SJCRH30 (cell line): ENCODE data around the gene S100A13. TPM values are rescaled to one million over a fixed set of nuclear protein-coding genes. Genes with fewer than 3 reads are reported as not detected.
A peak's percentile ranks its signal among the peaks of the same experiment; 100 is the strongest.
"Not testable (repeated sequence)": the region's sequence is repeated elsewhere in the genome, so short reads cannot be mapped to it uniquely, and the experiment has no call there.

Source experiments
- DNase-seq, 2 experiments: peaks; one replicate each; pipeline ENCODE4 v3.0.0-alpha.2; 2015 to 2020
- H3K27ac ChIP-seq: fragments of 250-450 bp; sonication (Bioruptor Pico); 2 replicates; pipeline ENCODE4 v1.5.1; 2020; ENCODE audit warnings: mild to moderate bottlenecking, moderate library complexity
- H3K27me3 ChIP-seq: fragments of 250-450 bp; sonication (Bioruptor Pico); 2 replicates; pipeline ENCODE4 v1.5.1; 2020; ENCODE audit warnings: mild to moderate bottlenecking, moderate library complexity
- H3K36me3 ChIP-seq: fragments of 250-450 bp; sonication (Bioruptor Pico); 2 replicates; pipeline ENCODE4 v1.5.1; 2020; ENCODE audit warnings: mild to moderate bottlenecking, moderate library complexity
- H3K4me1 ChIP-seq: fragments of 250-450 bp; sonication (Bioruptor Pico); 2 replicates; pipeline ENCODE4 v1.5.1; 2020; ENCODE audit warnings: mild to moderate bottlenecking, moderate library complexity
- H3K4me3 ChIP-seq: fragments of 250-450 bp; sonication (Bioruptor Pico); 2 replicates; pipeline ENCODE4 v1.5.1; 2020; ENCODE audit warnings: mild to moderate bottlenecking, moderate library complexity
- H3K9me3 ChIP-seq: fragments of 250-450 bp; sonication (Bioruptor Pico); replicated peaks from 2 replicates; pipeline ENCODE4 v1.5.1; 2020; ENCODE audit warnings: mild to moderate bottlenecking, moderate library complexity
- total RNA-seq: library from RNA; depleted of rRNA; stranded (reverse); fragments of >200 nt; shearing (Covaris generic); gene quantifications from 2 replicates; pipeline ENCODE4 v1.2.3, GENCODE V29; 2014

S100A13 gene
- total RNA-seq, 1 experiment from 2014 or later, result 100 TPM

DNA sequence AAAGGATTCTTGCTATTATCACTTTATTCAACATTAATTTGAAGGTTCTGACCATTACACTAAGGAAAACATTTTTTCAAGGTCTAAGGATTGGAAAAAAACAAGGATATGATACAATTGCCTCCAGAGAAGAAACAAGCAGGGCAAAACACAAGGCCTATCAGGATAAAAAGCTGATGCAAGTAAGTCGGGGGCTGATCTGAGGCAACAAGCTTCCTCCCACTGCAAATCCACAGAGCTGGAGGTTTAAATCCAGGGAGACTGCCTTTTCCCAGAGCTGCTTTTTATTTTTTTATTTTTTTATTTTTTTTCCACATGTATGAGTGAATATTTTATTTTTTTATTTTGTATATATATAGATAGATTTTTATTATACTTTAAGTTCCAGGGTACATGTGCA lies 42.3 kb downstream of the S100A13 start:
- Histone ChIP-seq H3K4me1 (peaks cover 6% of the 10 kb centered on the region), H3K9me3 (no peaks in the 10 kb centered on the region), H3K27ac (no peak overlapping the region)

DNA sequence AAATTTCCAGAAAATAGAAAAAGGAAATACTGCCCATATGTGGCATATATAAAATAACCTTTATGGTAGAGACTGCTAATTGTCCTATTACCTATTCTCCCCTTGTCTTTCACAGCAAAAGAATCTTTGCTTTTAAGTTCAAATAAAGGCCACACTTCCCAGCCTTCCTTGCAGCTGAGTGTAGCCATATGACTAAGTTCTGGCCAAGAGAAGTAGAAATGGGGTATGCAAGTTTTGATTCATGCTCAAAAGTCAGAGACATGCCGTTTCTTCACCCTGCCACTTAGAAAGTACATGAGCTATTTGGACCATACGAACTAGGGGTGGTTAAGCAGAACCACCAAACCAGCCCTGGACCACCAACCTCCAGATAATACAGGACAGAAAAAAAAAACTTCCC lies 43.3 kb downstream of the S100A13 start:
- H3K27me3 ChIP-seq, result no peaks in the 10 kb centered on the region
- H3K4me3 ChIP-seq, result no peak overlapping the region
- no peaks in the 10 kb centered on the region for H3K9me3 ChIP-seq
- no peaks in the 10 kb centered on the region for H3K36me3 ChIP-seq
- no peak for DNase-seq
- peaks cover 6% of the 10 kb centered on the region for H3K4me1 ChIP-seq
- no peak overlapping the region for H3K27ac ChIP-seq

More for the DNA sequence above, 42.3 kb downstream of the S100A13 start:
- no peak for DNase-seq
- H3K27me3 ChIP-seq, result no peaks in the 10 kb centered on the region
- H3K36me3 ChIP-seq, result no peaks in the 10 kb centered on the region
- H3K4me3 ChIP-seq, result no peak overlapping the region

- not testable (repeated sequence) for H3K4me1 ChIP-seq, H3K9me3 ChIP-seq
Observed at GRCh38 chr1:153583514-153583913, 43.8 kb downstream of the S100A13 start.

GRCh38 chr1:153582836-153583235 lies 44.5 kb downstream of the S100A13 start:
- not testable (repeated sequence) for H3K27ac ChIP-seq, H3K4me3 ChIP-seq, DNase-seq, H3K4me1 ChIP-seq, H3K9me3 ChIP-seq, H3K36me3 ChIP-seq, H3K27me3 ChIP-seq

More at GRCh38 chr1:153583514-153583913, 43.8 kb downstream of the S100A13 start:
- H3K36me3 ChIP-seq, H3K27ac ChIP-seq, DNase-seq, H3K4me3 ChIP-seq, H3K27me3 ChIP-seq: not testable (repeated sequence)

GRCh38 chr1:153578936-153579335 lies 48.4 kb downstream of the S100A13 start:
- H3K9me3 ChIP-seq, result no peaks in the 10 kb centered on the region
- no peak overlapping the region for H3K4me3 ChIP-seq
- DNase-seq, result no peak
- no peaks in the 10 kb centered on the region for H3K27me3 ChIP-seq
- H3K27ac ChIP-seq, result no peak overlapping the region
- H3K4me1 ChIP-seq, result peaks cover 13% of the 10 kb centered on the region
- no peaks in the 10 kb centered on the region for H3K36me3 ChIP-seq

- H3K36me3 ChIP-seq, result no peaks in the 10 kb centered on the region
- no peaks in the 10 kb centered on the region for H3K27me3 ChIP-seq
- DNase-seq, result no peak
- no peak overlapping the region for H3K4me3 ChIP-seq
- no peak overlapping the region for H3K27ac ChIP-seq
- H3K4me1 ChIP-seq, result peaks cover 13% of the 10 kb centered on the region
- H3K9me3 ChIP-seq, result no peaks in the 10 kb centered on the region
Observed at GRCh38 chr1:153578490-153578889, 48.8 kb downstream of the S100A13 start.

- Histone ChIP-seq H3K4me1 (peaks cover 13% of the 10 kb centered on the region), H3K4me3 (no peak overlapping the region), H3K36me3 (no peaks in the 10 kb centered on the region), H3K27ac (no peak overlapping the region), H3K27me3 (no peaks in the 10 kb centered on the region), H3K9me3 (no peaks in the 10 kb centered on the region)
- DNase-seq, result no peak
Observed at GRCh38 chr1:153577624-153578051, 49.7 kb downstream of the S100A13 start.

- Histone ChIP-seq H3K27me3 (no peaks in the 10 kb centered on the region), H3K4me1 (peaks cover 13% of the 10 kb centered on the region), H3K4me3 (no peak overlapping the region), H3K9me3 (no peaks in the 10 kb centered on the region), H3K27ac (no peak overlapping the region), H3K36me3 (no peaks in the 10 kb centered on the region)
- DNase-seq, result no peak
Observed at GRCh38 chr1:153577138-153577537, 50.2 kb downstream of the S100A13 start.

GRCh38 chr1:153575497-153575896 lies 51.8 kb downstream of the S100A13 start:
- DNase-seq, result peak in 1 of 2 experiments; percentile 22
- H3K27ac ChIP-seq, H3K9me3 ChIP-seq, H3K4me1 ChIP-seq, H3K36me3 ChIP-seq, H3K4me3 ChIP-seq, H3K27me3 ChIP-seq: not testable (repeated sequence)

- not testable (repeated sequence) for H3K4me1 ChIP-seq, H3K9me3 ChIP-seq, H3K27ac ChIP-seq, DNase-seq, H3K36me3 ChIP-seq, H3K27me3 ChIP-seq, H3K4me3 ChIP-seq
Observed at GRCh38 chr1:153575081-153575491, 52.2 kb downstream of the S100A13 start.

- peaks cover 12% of the 10 kb centered on the region for H3K4me1 ChIP-seq
- H3K27me3 ChIP-seq, result no peaks in the 10 kb centered on the region
- no peak overlapping the region for H3K4me3 ChIP-seq
- H3K36me3 ChIP-seq, result no peaks in the 10 kb centered on the region
- H3K9me3 ChIP-seq, result no peaks in the 10 kb centered on the region
- H3K27ac ChIP-seq, result no peak overlapping the region
- no peak for DNase-seq
Observed at GRCh38 chr1:153573351-153573750, 54.0 kb downstream of the S100A13 start.

DNA sequence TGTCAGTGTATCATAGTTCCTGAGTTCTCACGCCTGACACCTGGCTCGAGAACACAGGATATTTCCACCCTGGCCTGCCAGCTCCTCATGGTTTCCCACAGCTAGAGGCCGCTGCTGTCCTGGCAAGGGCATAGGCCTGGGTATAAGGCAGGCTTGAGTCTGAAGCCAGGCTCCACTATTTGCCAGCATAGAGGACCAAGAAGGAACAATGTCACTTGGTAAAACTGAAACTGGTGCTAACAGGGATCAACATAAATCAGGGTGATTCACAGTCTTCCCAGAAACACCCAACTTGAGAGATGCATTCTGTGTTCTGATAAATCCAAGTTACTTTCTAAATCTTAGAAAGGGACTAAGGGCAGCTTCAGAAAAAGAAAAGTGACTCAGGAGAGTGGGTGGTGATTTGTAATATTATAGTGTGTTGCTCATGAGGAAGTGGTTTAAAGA lies 54.7 kb downstream of the S100A13 start:
- H3K36me3 ChIP-seq, result no peaks in the 10 kb centered on the region
- H3K4me3 ChIP-seq, result no peak overlapping the region
- no peak overlapping the region for H3K27ac ChIP-seq
- no peaks in the 10 kb centered on the region for H3K27me3 ChIP-seq
- H3K9me3 ChIP-seq, result no peaks in the 10 kb centered on the region
- H3K4me1 ChIP-seq, result peaks cover 19% of the 10 kb centered on the region
- peak; percentile 69 to 74 for DNase-seq

- no peak for DNase-seq
- Histone ChIP-seq H3K27me3 (no peaks in the 10 kb centered on the region), H3K4me3 (no peak overlapping the region), H3K36me3 (no peaks in the 10 kb centered on the region), H3K4me1 (peaks cover 28% of the 10 kb centered on the region), H3K9me3 (no peaks in the 10 kb centered on the region), H3K27ac (no peak overlapping the region)
Observed at GRCh38 chr1:153571706-153572105, 55.6 kb downstream of the S100A13 start.

GRCh38 chr1:153570874-153571273 lies 56.4 kb downstream of the S100A13 start:
- H3K4me1 ChIP-seq, result peaks cover 29% of the 10 kb centered on the region
- no peak for DNase-seq
- H3K27me3 ChIP-seq, result no peaks in the 10 kb centered on the region
- H3K9me3 ChIP-seq, result no peaks in the 10 kb centered on the region
- H3K4me3 ChIP-seq, result no peak overlapping the region
- no peaks in the 10 kb centered on the region for H3K36me3 ChIP-seq
- no peak overlapping the region for H3K27ac ChIP-seq

- no peaks in the 10 kb centered on the region for H3K9me3 ChIP-seq
- H3K4me3 ChIP-seq, result no peak overlapping the region
- no peaks in the 10 kb centered on the region for H3K36me3 ChIP-seq
- H3K27ac ChIP-seq, result no peak overlapping the region
- DNase-seq, result no peak
- H3K27me3 ChIP-seq, result no peaks in the 10 kb centered on the region
- peaks cover 38% of the 10 kb centered on the region for H3K4me1 ChIP-seq
Observed at GRCh38 chr1:153569465-153569864, 57.8 kb downstream of the S100A13 start.
